B cell (primary cell): Measurements from ENCODE around the gene ARRB1. TPM values are rescaled to one million over a fixed set of nuclear protein-coding genes. Genes with fewer than 3 reads are reported as not detected.
"Not testable (repeated sequence)": the region's sequence is repeated elsewhere in the genome, so short reads cannot be mapped to it uniquely, and the experiment has no call there.

Experiments used
- ATAC-seq: fragments of 200-7000 bp; cut with Tn5 transposase; one replicate; pipeline ENCODE4 v1.10.0; 2021; ENCODE audit warnings: low read depth, mild to moderate bottlenecking, moderate number of reproducible peaks, moderate library complexity
- CTCF ChIA-PET: fragments of 350-600 bp; sonication (Branson Sonifier 250); formaldehyde crosslinking; loops from one replicate; lab custom pipeline; 2021; ENCODE audit warnings: antibody characterized with exemption, inconsistent platforms; lab: Charles Lee
- POLR2A ChIA-PET: fragments of 350-600 bp; sonication (Branson Sonifier 250); formaldehyde crosslinking; loops from one replicate; lab custom pipeline; 2021; ENCODE audit warnings: antibody characterized with exemption; lab: Charles Lee
- DNase-seq: peaks from one replicate; pipeline ENCODE4 v3.0.0; 2013
- H2AFZ ChIP-seq: 2 replicates; pipeline ENCODE4 v1.6.1; 2012; ENCODE audit warnings: mild to moderate bottlenecking, low read depth, low read length; ENCODE audit not compliant: insufficient read depth, poor library complexity, severe bottlenecking
- H3K27ac ChIP-seq, 2 donors: 1 replicate in 1 of 2; 2 replicates in 1 of 2; pipeline ENCODE4 v1.5.1; 2012 to 2013; ENCODE audit warnings: low read length in 2 of 2, mild to moderate bottlenecking in 2 of 2, moderate library complexity in 1 of 2
- H3K27me3 ChIP-seq, 4 experiments: fragments of 200-600 bp in 1 of 4; sonication (generic) in 1 of 4; replicated peaks in 1 of 4; 1 replicate in 2 of 4; 2 replicates in 2 of 4; pipeline versions ENCODE4 v1.6.1 to v1.7.0; 2013 to 2016; ENCODE audit warnings: low read length in 3 of 4, mild to moderate bottlenecking in 2 of 4, mixed read lengths in 1 of 4, moderate library complexity in 1 of 4; ENCODE audit not compliant: insufficient read depth in 4 of 4, control insufficient read depth in 3 of 4; ENCODE audit errors: control extremely low read depth in 1 of 4
- H3K36me3 ChIP-seq, 2 experiments: replicated peaks in 1 of 2; 1 replicate in 1 of 2; 2 replicates in 1 of 2; pipeline versions ENCODE4 v1.6.1 to v1.7.1; 2013; ENCODE audit warnings: low read length in 1 of 2; ENCODE audit not compliant: insufficient read depth in 2 of 2, control insufficient read depth in 1 of 2; ENCODE audit errors: control extremely low read depth in 1 of 2, extremely low read depth in 1 of 2
- H3K4me1 ChIP-seq, 2 donors: fragments of 200-600 bp in 1 of 2; sonication (generic) in 1 of 2; 1 replicate in 1 of 2; 2 replicates in 1 of 2; pipeline versions ENCODE4 v1.5.1 to v1.6.1; 2013 to 2017; ENCODE audit warnings: low read length in 2 of 2; ENCODE audit not compliant: control insufficient read depth in 2 of 2, insufficient read depth in 2 of 2
- H3K4me2 ChIP-seq: replicated peaks from 2 replicates; pipeline ENCODE3; 2012; ENCODE audit warnings: mild to moderate bottlenecking, low read depth, low read length; ENCODE audit not compliant: poor library complexity, severe bottlenecking
- H3K4me3 ChIP-seq, 5 experiments: fragments of 200-600 bp in 1 of 5; sonication (generic) in 1 of 5; 1 replicate in 3 of 5; 2 replicates in 2 of 5; pipeline versions ENCODE4 v1.5.1 to v1.7.0; 2011 to 2016; ENCODE audit warnings: low read length in 4 of 5, mild to moderate bottlenecking in 4 of 5, low read depth in 2 of 5, control low read depth in 1 of 5, moderate library complexity in 1 of 5; ENCODE audit not compliant: insufficient read depth in 1 of 5; ENCODE audit errors: control extremely low read depth in 1 of 5, extremely low read depth in 1 of 5
- H3K79me2 ChIP-seq: fragments of 200-600 bp; sonication (generic); one replicate; pipeline ENCODE4 v1.6.0; 2016; ENCODE audit warnings: low read length; ENCODE audit not compliant: control insufficient read depth, insufficient read depth
- H3K9ac ChIP-seq: fragments of 200-600 bp; sonication (generic); 2 replicates; pipeline ENCODE4 v1.6.1; 2017; ENCODE audit warnings: mild to moderate bottlenecking, low read length, moderate library complexity
- H3K9me3 ChIP-seq, 3 donors: one replicate each; pipeline versions ENCODE4 v1.6.1 to v1.7.1; 2013; ENCODE audit warnings: low read length in 2 of 3; ENCODE audit not compliant: control insufficient read depth in 2 of 3, insufficient read depth in 1 of 3; ENCODE audit errors: control extremely low read depth in 1 of 3
- H4K20me1 ChIP-seq: 2 replicates; pipeline ENCODE4 v1.6.0; 2012; ENCODE audit warnings: mild to moderate bottlenecking, low read length; ENCODE audit not compliant: insufficient read depth, control insufficient read depth, poor library complexity, severe bottlenecking
- H3K27ac Mint-ChIP-seq: one replicate; pipeline ENCODE4 v1.8.0; 2021; ENCODE audit warnings: mixed read lengths
- H3K27me3 Mint-ChIP-seq: one replicate; pipeline ENCODE4 v1.8.0; 2021; ENCODE audit warnings: mixed read lengths
- H3K4me1 Mint-ChIP-seq: one replicate; pipeline ENCODE4 v1.8.0; 2021; ENCODE audit warnings: mixed read lengths
- H3K4me3 Mint-ChIP-seq: one replicate; pipeline ENCODE4 v1.8.0; 2021; ENCODE audit warnings: mixed read lengths
- H3K9me3 Mint-ChIP-seq: one replicate; pipeline ENCODE4 v1.8.0; 2022; ENCODE audit warnings: mixed read lengths; ENCODE audit not compliant: insufficient read depth
- EZH2 ChIP-seq: IDR thresholded peaks from 2 replicates; pipeline ENCODE4 v1.6.1; 2012; ENCODE audit warnings: borderline replicate concordance, low read depth, mild to moderate bottlenecking, moderate library complexity, low read length; ENCODE audit not compliant: insufficient read depth, poor library complexity, severe bottlenecking
- WGBS: methylation state at CpG from one replicate; pipeline ENCODE4 v1.1.5; 2013; ENCODE audit warnings: missing lambda C conversion rate; ENCODE audit not compliant: insufficient coverage; 5-methylcytosine and 5-hydroxymethylcytosine counted together
- intact Hi-C: fragments of 100-400 bp; cut with micrococcal nuclease; formaldehyde crosslinking; loops from one replicate; pipeline ENCODE4 v1.10.0; 2022
- polyA plus RNA-seq: library from polyadenylated mRNA; depleted of rRNA; stranded (reverse); fragments of >200 nt; gene quantifications from 2 replicates; pipeline ENCODE4 v1.2.3, GENCODE V29; 2012
- total RNA-seq, 2 donors: library from RNA; stranded (reverse); fragments of 120-200 nt in 1 of 2; gene quantifications; 1 replicate in 1 of 2; 2 replicates in 1 of 2; pipeline versions ENCODE4 v1.2.3 to v1.2.4, GENCODE V29; 2013 to 2022
- TF ChIP-seq, protein P1 (sequence below): fragments of 200-600 bp; IDR thresholded peaks from one replicate; pipeline ENCODE4 v1.8.0; 2022; ENCODE audit warnings: antibody characterized with exemption, mild to moderate bottlenecking

ARRB1 gene
- total and polyA plus RNA-seq, 2 donors (not counting 1 experiment from before 2014, with no cell fraction given), result 1.0 to 1.9 TPM

- DNase-seq (no peak), ATAC-seq (no peak)
- CTCF ChIA-PET, result interaction anchor here (0.7 to 1.3 kb wide), 4 partner anchors 9 to 225 kb away, joined by 3 read pairs; no protein-coding TSS in a partner anchor
- no CpG with 5 or more reads among the region's 2 CpGs for WGBS
- peaks cover 0 to 20% (median 5%) of the 10 kb centered on the region in 3 donors for H3K9me3 ChIP-seq
- no peaks in the 10 kb centered on the region for H3K9me3 Mint-ChIP-seq
- H3K4me1 ChIP-seq, result peaks cover 12 to 13% of the 10 kb centered on the region in 2 donors
- H2AFZ ChIP-seq, result no peak overlapping the region
- H3K9ac ChIP-seq, result no peak overlapping the region
- POLR2A ChIA-PET, result interaction anchor here (0.6 kb wide), 1 partner anchor 521 kb away, joined by 4 read pairs; no protein-coding TSS in a partner anchor
- no peak overlapping the region for H3K4me3 Mint-ChIP-seq
- intact Hi-C loops, result no loop called here
- TF ChIP-seq, protein P1, sequence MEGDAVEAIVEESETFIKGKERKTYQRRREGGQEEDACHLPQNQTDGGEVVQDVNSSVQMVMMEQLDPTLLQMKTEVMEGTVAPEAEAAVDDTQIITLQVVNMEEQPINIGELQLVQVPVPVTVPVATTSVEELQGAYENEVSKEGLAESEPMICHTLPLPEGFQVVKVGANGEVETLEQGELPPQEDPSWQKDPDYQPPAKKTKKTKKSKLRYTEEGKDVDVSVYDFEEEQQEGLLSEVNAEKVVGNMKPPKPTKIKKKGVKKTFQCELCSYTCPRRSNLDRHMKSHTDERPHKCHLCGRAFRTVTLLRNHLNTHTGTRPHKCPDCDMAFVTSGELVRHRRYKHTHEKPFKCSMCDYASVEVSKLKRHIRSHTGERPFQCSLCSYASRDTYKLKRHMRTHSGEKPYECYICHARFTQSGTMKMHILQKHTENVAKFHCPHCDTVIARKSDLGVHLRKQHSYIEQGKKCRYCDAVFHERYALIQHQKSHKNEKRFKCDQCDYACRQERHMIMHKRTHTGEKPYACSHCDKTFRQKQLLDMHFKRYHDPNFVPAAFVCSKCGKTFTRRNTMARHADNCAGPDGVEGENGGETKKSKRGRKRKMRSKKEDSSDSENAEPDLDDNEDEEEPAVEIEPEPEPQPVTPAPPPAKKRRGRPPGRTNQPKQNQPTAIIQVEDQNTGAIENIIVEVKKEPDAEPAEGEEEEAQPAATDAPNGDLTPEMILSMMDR, result no peak
- no peak for TF ChIP-seq EZH2
- H3K27ac ChIP-seq, result no peak overlapping the region
- no peaks in the 10 kb centered on the region for H4K20me1 ChIP-seq
- no peaks in the 10 kb centered on the region for H3K36me3 ChIP-seq
- H3K27ac Mint-ChIP-seq, result peak overlapping the region; percentile 21
- H3K27me3 Mint-ChIP-seq, result peaks cover 9% of the 10 kb centered on the region
- peaks cover 16% of the 10 kb centered on the region for H3K4me1 Mint-ChIP-seq
- H3K4me3 ChIP-seq, result no peak overlapping the region
- H3K4me2 ChIP-seq, result peak overlapping the region; percentile 39
- no peaks in the 10 kb centered on the region for H3K79me2 ChIP-seq
- peaks cover 0 to 3% (median 0%) of the 10 kb centered on the region in 4 experiments for H3K27me3 ChIP-seq
These were observed 14.3 kb upstream of the ARRB1 start for GRCh38 chr11:75365711-75366181.

GRCh38 chr11:75362285-75362684, 10.8 kb upstream of the ARRB1 start:
- H3K4me2 ChIP-seq, H3K27ac Mint-ChIP-seq, POLR2A ChIA-PET, ATAC-seq, H3K9me3 ChIP-seq, H3K27ac ChIP-seq, DNase-seq, H3K9ac ChIP-seq, H3K4me3 Mint-ChIP-seq, H3K79me2 ChIP-seq, H3K36me3 ChIP-seq, H3K27me3 ChIP-seq, H4K20me1 ChIP-seq, H3K4me3 ChIP-seq, H3K9me3 Mint-ChIP-seq, intact Hi-C loops, H3K27me3 Mint-ChIP-seq, H2AFZ ChIP-seq: not testable (repeated sequence)
- H3K4me1 ChIP-seq, result peaks cover 11 to 16% of the 10 kb centered on the region in 2 donors
- peaks cover 19% of the 10 kb centered on the region for H3K4me1 Mint-ChIP-seq
- WGBS, result 100% methylated on average over 1 of the region's 4 CpGs
- CTCF ChIA-PET, result interaction anchor here (0.6 to 2.3 kb wide), 4 partner anchors 22 to 1181 kb away, joined by 3 to 10 read pairs (median 4); no protein-coding TSS in a partner anchor
